ENCODE results near the gene ATP4A.
A peak's percentile ranks its signal among the peaks of the same experiment; 100 is the strongest.

Gene ATP4A

GRCh38 chr19:35540356-35540927 is 23.0 kb downstream of the ATP4A start:
- DNase-seq (ENCODE audit: low read depth), result no peak
- no peak overlapping the region for H3K4me3 ChIP-seq (ENCODE audit: low read length)
- no peak for TF ChIP-seq CTCF (IDR thresholded peaks at IDR 0.05; ENCODE audit: insufficient read depth, low read depth, low read length, missing control alignments)

GRCh38 chr19:35539850-35540249 is 23.6 kb downstream of the ATP4A start:
- H3K4me3 ChIP-seq (ENCODE audit: low read length), result no peak overlapping the region
- TF ChIP-seq CTCF (IDR thresholded peaks at IDR 0.05; ENCODE audit: insufficient read depth, low read depth, low read length, missing control alignments), result no peak
- DNase-seq (ENCODE audit: low read depth), result no peak

GRCh38 chr19:35539314-35539713 is 24.1 kb downstream of the ATP4A start:
- no peak for DNase-seq (ENCODE audit: low read depth)
- TF ChIP-seq CTCF (IDR thresholded peaks at IDR 0.05; ENCODE audit: insufficient read depth, low read depth, low read length, missing control alignments), result no peak
- H3K4me3 ChIP-seq (ENCODE audit: low read length), result no peak overlapping the region

GRCh38 chr19:35534803-35535480 is 28.5 kb downstream of the ATP4A start:
- H3K4me3 ChIP-seq (ENCODE audit: low read length), result no peak overlapping the region
- no peak for DNase-seq (ENCODE audit: low read depth)
- TF ChIP-seq CTCF (IDR thresholded peaks at IDR 0.05; ENCODE audit: insufficient read depth, low read depth, low read length, missing control alignments), result no peak

- H3K4me3 ChIP-seq (ENCODE audit: low read length), result no peak overlapping the region
- TF ChIP-seq CTCF (IDR thresholded peaks at IDR 0.05; ENCODE audit: insufficient read depth, low read depth, low read length, missing control alignments), result no peak
- peak; percentile 24 for DNase-seq (ENCODE audit: low read depth)
These were observed 29.6 kb downstream of the ATP4A start for GRCh38 chr19:35533822-35534392.

GRCh38 chr19:35533201-35533821 is 30.1 kb downstream of the ATP4A start, which contains the start of gene GAPDHS:
Gene GAPDHS, plus strand, starts transcription at chr19:35533456. Its CDS starts 72 bp downstream, at chr19:35533528.
- no peak within 1 kb of the TSS for H3K4me3 ChIP-seq (ENCODE audit: low read length)
- no peak for TF ChIP-seq CTCF (IDR thresholded peaks at IDR 0.05; ENCODE audit: insufficient read depth, low read depth, low read length, missing control alignments)
- no peak for DNase-seq (ENCODE audit: low read depth)
